Progenitor cell of endocrine pancreas (in vitro differentiated cells): Measurements from ENCODE around the gene CCDC124. TPM values are rescaled to one million over a fixed set of nuclear protein-coding genes. Genes with fewer than 3 reads are reported as not detected.

Experiments used
- DNase-seq: peaks from one replicate; pipeline ENCODE4 v3.0.0; 2021; ENCODE audit warnings: low spot score; ENCODE audit not compliant: unreplicated experiment
- H3K27ac Mint-ChIP-seq: 2 replicates; pipeline ENCODE4 v1.8.0; 2021; ENCODE audit warnings: mild to moderate bottlenecking, moderate library complexity, mixed read lengths
- H3K27me3 Mint-ChIP-seq: 2 replicates; pipeline ENCODE4 v1.8.0; 2021; ENCODE audit warnings: mixed read lengths
- H3K36me3 Mint-ChIP-seq: 2 replicates; pipeline ENCODE4 v1.8.0; 2022; ENCODE audit warnings: mixed read lengths; ENCODE audit not compliant: insufficient read depth
- H3K4me1 Mint-ChIP-seq: 2 replicates; pipeline ENCODE4 v1.8.0; 2021; ENCODE audit warnings: low read depth, mixed read lengths
- H3K4me3 Mint-ChIP-seq: 2 replicates; pipeline ENCODE4 v1.8.0; 2021; ENCODE audit warnings: low read depth, mild to moderate bottlenecking, moderate library complexity, mixed read lengths
- H3K9me3 Mint-ChIP-seq: 2 replicates; pipeline ENCODE4 v1.8.0; 2021; ENCODE audit warnings: low read depth, mixed read lengths
- CTCF ChIP-seq: fragments of 200-600 bp; sonication (generic); IDR thresholded peaks from one replicate; pipeline ENCODE4 v1.5.0; 2021; ENCODE audit warnings: antibody characterized with exemption, mild to moderate bottlenecking; ENCODE audit not compliant: unreplicated experiment
- total RNA-seq: library from RNA; stranded (reverse); gene quantifications from 2 replicates; pipeline ENCODE4 v1.2.1, GENCODE V29; 2021

Gene CCDC124
- total RNA-seq, 1 donor from 2014 or later = 84.3 TPM

- H3K4me1 Mint-ChIP-seq = peaks cover 3% of the 10 kb centered on the region
- no peak overlapping the region for H3K27ac Mint-ChIP-seq
- no peak for DNase-seq
- TF ChIP-seq CTCF = no peak
- H3K27me3 Mint-ChIP-seq = peaks cover 17% of the 10 kb centered on the region
- H3K36me3 Mint-ChIP-seq = no peaks in the 10 kb centered on the region
- no peaks in the 10 kb centered on the region for H3K9me3 Mint-ChIP-seq
- no peak overlapping the region for H3K4me3 Mint-ChIP-seq
Observed at GRCh38 chr19:17926044-17926443, 6.8 kb upstream of the CCDC124 start.

- peaks cover 11% of the 10 kb centered on the region for H3K4me1 Mint-ChIP-seq
- DNase-seq = no peak
- H3K27ac Mint-ChIP-seq = no peak overlapping the region
- H3K36me3 Mint-ChIP-seq = no peaks in the 10 kb centered on the region
- no peak overlapping the region for H3K4me3 Mint-ChIP-seq
- no peaks in the 10 kb centered on the region for H3K9me3 Mint-ChIP-seq
- H3K27me3 Mint-ChIP-seq = peaks cover 17% of the 10 kb centered on the region
- TF ChIP-seq CTCF = no peak
Observed at GRCh38 chr19:17929056-17929455, 3.8 kb upstream of the CCDC124 start.

- H3K4me1 Mint-ChIP-seq = peaks cover 11% of the 10 kb centered on the region
- H3K27me3 Mint-ChIP-seq = peaks cover 11% of the 10 kb centered on the region
- DNase-seq = no peak
- no peaks in the 10 kb centered on the region for H3K36me3 Mint-ChIP-seq
- peak overlapping the region; percentile 63 for H3K4me3 Mint-ChIP-seq
- TF ChIP-seq CTCF = no peak
- H3K9me3 Mint-ChIP-seq = no peaks in the 10 kb centered on the region
- H3K27ac Mint-ChIP-seq = peak overlapping the region; percentile 82
Observed at GRCh38 chr19:17931532-17932191, 1.2 kb upstream of the CCDC124 start.

GRCh38 chr19:17933414-17934129 lies 757 bp downstream of the CCDC124 start:
- peak overlapping the region; percentile 98 for H3K27ac Mint-ChIP-seq
- H3K36me3 Mint-ChIP-seq = no peaks in the 10 kb centered on the region
- peaks cover 7% of the 10 kb centered on the region for H3K27me3 Mint-ChIP-seq
- DNase-seq = no peak
- TF ChIP-seq CTCF = no peak
- peaks cover 11% of the 10 kb centered on the region for H3K4me1 Mint-ChIP-seq
- no peaks in the 10 kb centered on the region for H3K9me3 Mint-ChIP-seq
- peak overlapping the region; percentile 87 for H3K4me3 Mint-ChIP-seq

GRCh38 chr19:17936379-17936778 lies 3.6 kb downstream of the CCDC124 start:
- Mint-ChIP-seq H3K4me1 (peaks cover 10% of the 10 kb centered on the region), H3K9me3 (no peaks in the 10 kb centered on the region), H3K36me3 (no peaks in the 10 kb centered on the region), H3K4me3 (no peak overlapping the region), H3K27me3 (no peaks in the 10 kb centered on the region), H3K27ac (no peak overlapping the region)
- TF ChIP-seq CTCF = no peak
- no peak for DNase-seq
